Measurements from ENCODE around the gene UBA52.

The UBA52 gene

DNA sequence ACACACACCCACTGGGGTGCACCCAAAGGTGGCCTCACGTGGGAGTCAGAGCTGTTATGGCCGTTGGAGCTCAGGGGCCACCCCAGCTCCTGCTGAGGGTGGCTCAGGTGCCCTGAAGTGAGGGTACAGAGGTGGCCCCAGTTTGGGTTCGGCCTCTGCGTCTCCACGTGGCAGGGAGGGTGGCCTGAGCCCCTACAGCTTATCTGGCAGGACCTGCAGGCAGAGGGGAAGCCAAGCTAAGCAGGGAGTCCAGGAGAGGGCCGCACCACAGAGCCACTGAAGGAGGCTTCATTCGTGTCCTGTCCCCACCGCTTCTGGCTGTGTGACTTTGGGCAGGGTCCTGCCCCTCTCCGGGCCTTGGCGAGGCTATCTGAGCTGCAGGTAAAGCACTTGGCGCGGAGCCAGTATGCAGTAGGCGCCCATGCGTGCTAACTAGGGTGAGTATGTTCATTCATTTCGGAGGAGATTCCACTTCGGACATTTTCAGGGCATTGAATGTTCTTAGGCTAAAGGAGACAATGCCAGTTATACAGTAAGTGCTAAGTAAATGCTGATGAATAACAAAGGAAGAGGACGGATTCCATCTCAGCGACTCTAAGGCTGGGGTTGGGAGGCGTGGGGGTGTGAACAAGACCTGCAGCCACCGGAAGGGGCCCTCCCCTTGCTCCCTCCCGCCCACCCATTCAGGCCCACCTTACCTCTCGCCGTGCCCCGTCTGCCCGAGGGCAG lies 21.9 kb downstream of the UBA52 start:
- Histone ChIP-seq H3K27me3 (ENCODE audit: insufficient read depth, poor library complexity, severe bottlenecking) (no peaks in the 10 kb centered on the region), H3K9me3 (ENCODE audit: severe bottlenecking) (no peaks in the 10 kb centered on the region), H3K27ac (ENCODE audit: poor library complexity, severe bottlenecking) (no peak overlapping the region), H3K4me1 (ENCODE audit: insufficient read depth, poor library complexity, severe bottlenecking) (peaks cover 5% of the 10 kb centered on the region), H3K36me3 (ENCODE audit: low read depth) (peaks cover 8% of the 10 kb centered on the region; the same call in 1 of the 2 replicates), H3K4me3 (ENCODE audit: severe bottlenecking) (no peak overlapping the region)
- ATAC-seq (ENCODE audit: low read depth) (no peak), DNase-seq (ENCODE audit: low spot score) (peak; percentile 57)
- TF ChIP-seq, protein P1, sequence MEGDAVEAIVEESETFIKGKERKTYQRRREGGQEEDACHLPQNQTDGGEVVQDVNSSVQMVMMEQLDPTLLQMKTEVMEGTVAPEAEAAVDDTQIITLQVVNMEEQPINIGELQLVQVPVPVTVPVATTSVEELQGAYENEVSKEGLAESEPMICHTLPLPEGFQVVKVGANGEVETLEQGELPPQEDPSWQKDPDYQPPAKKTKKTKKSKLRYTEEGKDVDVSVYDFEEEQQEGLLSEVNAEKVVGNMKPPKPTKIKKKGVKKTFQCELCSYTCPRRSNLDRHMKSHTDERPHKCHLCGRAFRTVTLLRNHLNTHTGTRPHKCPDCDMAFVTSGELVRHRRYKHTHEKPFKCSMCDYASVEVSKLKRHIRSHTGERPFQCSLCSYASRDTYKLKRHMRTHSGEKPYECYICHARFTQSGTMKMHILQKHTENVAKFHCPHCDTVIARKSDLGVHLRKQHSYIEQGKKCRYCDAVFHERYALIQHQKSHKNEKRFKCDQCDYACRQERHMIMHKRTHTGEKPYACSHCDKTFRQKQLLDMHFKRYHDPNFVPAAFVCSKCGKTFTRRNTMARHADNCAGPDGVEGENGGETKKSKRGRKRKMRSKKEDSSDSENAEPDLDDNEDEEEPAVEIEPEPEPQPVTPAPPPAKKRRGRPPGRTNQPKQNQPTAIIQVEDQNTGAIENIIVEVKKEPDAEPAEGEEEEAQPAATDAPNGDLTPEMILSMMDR (IDR thresholded peaks at IDR 0.05; ENCODE audit: poor library complexity, severe bottlenecking) = no peak

DNA sequence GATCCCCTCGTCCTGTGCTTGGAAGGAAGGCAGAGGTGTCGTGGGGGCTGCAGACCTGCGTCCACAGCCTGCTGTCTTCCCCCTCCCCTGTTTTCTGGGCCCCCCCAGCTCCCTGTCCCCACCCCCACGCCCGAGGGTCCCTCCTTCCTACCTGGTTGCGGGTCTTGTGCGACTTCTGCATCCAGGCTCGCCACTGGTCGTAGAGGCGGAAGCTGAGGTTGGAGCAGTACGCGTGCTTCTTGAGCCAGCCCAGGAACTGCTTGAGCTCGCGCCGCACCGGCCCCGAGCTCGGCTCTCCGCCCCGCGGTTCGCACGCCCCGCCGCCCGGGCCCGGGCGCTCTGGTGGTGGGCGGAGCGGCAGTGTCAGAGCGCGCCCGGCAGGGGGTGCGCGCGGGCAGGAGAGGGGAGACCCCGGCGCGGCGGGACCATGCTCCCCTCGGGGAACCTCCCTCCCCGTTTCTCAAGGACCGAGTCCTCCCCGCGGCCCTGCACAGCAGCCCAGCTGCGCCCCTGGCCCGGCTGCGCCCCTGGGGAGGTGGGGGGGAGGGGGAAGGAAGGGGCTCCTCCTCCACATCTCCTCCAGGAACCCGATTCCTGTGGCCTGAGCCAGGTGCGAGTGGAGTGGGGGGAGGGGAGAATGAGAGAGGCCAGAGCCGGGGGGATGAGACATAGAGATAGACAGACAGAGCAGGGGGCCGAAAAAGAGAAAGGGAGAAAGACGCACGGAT lies 22.6 kb downstream of the UBA52 start:
- peaks cover 8% of the 10 kb centered on the region; the same call in 1 of the 2 replicates for H3K36me3 ChIP-seq (ENCODE audit: low read depth)
- H3K27ac ChIP-seq (ENCODE audit: poor library complexity, severe bottlenecking) = no peak overlapping the region
- H3K27me3 ChIP-seq (ENCODE audit: insufficient read depth, poor library complexity, severe bottlenecking) = no peaks in the 10 kb centered on the region
- DNase-seq (ENCODE audit: low spot score) (peak; percentile 54), ATAC-seq (ENCODE audit: low read depth) (peak; percentile 59)
- TF ChIP-seq, protein P1 (IDR thresholded peaks at IDR 0.05; ENCODE audit: poor library complexity, severe bottlenecking) = peak; percentile 93
- H3K9me3 ChIP-seq (ENCODE audit: severe bottlenecking) = no peaks in the 10 kb centered on the region
- peaks cover 5% of the 10 kb centered on the region for H3K4me1 ChIP-seq (ENCODE audit: insufficient read depth, poor library complexity, severe bottlenecking)
- peak overlapping the region; percentile 21 for H3K4me3 ChIP-seq (ENCODE audit: severe bottlenecking)

DNA sequence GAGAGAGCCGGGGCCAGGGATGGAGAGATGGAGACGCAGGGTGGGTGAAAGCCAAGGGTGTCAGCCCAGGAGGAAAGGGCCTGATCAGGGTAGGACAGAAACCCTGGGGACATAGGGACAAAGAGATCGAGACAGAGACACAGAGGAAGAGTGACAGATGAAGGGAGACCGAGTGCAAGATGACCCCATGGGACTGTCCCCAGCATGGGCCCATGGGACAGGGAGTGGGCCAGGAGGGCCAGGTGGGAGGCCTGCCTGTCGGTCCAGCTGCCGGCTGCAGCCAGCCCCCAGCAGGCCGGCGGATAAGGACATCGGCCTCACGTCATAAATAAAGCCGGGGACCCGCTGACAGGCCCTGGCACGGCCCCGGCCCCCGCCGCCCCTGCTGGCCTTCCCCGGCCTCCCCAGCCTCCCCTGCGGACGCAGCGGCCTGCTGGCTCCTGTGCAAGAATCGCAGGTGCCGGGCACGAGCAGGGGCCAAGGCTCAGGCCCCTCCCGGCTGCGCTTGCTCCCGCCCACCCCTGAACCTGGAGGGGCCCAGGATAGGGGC lies 23.2 kb downstream of the UBA52 start:
- no peak overlapping the region for H3K27ac ChIP-seq (ENCODE audit: poor library complexity, severe bottlenecking)
- DNase-seq (ENCODE audit: low spot score) = peak; percentile 51
- H3K4me3 ChIP-seq (ENCODE audit: severe bottlenecking) = peak overlapping the region; percentile 21
- H3K4me1 ChIP-seq (ENCODE audit: insufficient read depth, poor library complexity, severe bottlenecking) = peaks cover under 1% of the 10 kb centered on the region
- H3K27me3 ChIP-seq (ENCODE audit: insufficient read depth, poor library complexity, severe bottlenecking) = no peaks in the 10 kb centered on the region
- no peak for ATAC-seq (ENCODE audit: low read depth)
- peaks cover 8% of the 10 kb centered on the region; the same call in 1 of the 2 replicates for H3K36me3 ChIP-seq (ENCODE audit: low read depth)
- H3K9me3 ChIP-seq (ENCODE audit: severe bottlenecking) = no peaks in the 10 kb centered on the region
- TF ChIP-seq, protein P1 (IDR thresholded peaks at IDR 0.05; ENCODE audit: poor library complexity, severe bottlenecking) = no peak

DNA sequence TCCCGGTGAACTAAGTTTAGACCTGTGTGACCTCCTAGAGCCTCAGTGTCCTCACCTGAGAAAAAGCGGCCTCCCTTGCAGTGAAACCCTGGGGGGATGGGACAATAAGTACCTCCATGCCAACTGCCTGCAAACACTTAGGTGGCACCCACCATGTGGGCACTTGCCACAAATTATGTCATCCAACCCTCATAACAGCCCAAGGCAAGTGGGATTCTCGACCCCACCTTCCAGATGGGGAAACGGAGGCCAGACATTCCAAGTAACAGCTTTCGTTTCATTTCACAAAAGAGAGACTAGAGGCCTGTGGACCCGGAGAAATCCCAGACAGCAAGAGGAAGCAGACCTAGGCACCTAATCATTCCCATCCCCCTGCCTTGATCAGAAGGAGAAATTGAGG lies 23.8 kb downstream of the UBA52 start:
- Histone ChIP-seq H3K9me3 (ENCODE audit: severe bottlenecking) (no peaks in the 10 kb centered on the region), H3K4me3 (ENCODE audit: severe bottlenecking) (no peak overlapping the region), H3K4me1 (ENCODE audit: insufficient read depth, poor library complexity, severe bottlenecking) (no peaks in the 10 kb centered on the region), H3K27me3 (ENCODE audit: insufficient read depth, poor library complexity, severe bottlenecking) (no peaks in the 10 kb centered on the region), H3K27ac (ENCODE audit: poor library complexity, severe bottlenecking) (no peak overlapping the region), H3K36me3 (ENCODE audit: low read depth) (peaks cover 8% of the 10 kb centered on the region; the same call in 1 of the 2 replicates)
- TF ChIP-seq, protein P1 (IDR thresholded peaks at IDR 0.05; ENCODE audit: poor library complexity, severe bottlenecking) = no peak
- ATAC-seq (ENCODE audit: low read depth) (no peak), DNase-seq (ENCODE audit: low spot score) (no peak)
